K562 (cell line): ENCODE measurements around the gene RARG.

Experiments used
- TF ChIP-seq, protein P1 (sequence below): IDR thresholded peaks from 2 replicates; pipeline ENCODE4 v1.6.1; 2016; ENCODE audit warnings: missing genetic modification characterization, missing compliant biosample characterization
- TF ChIP-seq, protein P2 (sequence below), 3 experiments: IDR thresholded peaks in 2 of 3; conservative IDR thresholded peaks in 1 of 3; 2 replicates each; pipeline ENCODE4 v1.5.1; 2011 to 2012; ENCODE audit warnings: low read length in 3 of 3, mild to moderate bottlenecking in 3 of 3, control low read depth in 2 of 3, improper control_type of control experiment in 1 of 3, inconsistent platforms in 1 of 3, low read depth in 1 of 3, mixed read lengths in 1 of 3, moderate library complexity in 1 of 3; ENCODE audit not compliant: insufficient read depth in 2 of 3

DNA sequence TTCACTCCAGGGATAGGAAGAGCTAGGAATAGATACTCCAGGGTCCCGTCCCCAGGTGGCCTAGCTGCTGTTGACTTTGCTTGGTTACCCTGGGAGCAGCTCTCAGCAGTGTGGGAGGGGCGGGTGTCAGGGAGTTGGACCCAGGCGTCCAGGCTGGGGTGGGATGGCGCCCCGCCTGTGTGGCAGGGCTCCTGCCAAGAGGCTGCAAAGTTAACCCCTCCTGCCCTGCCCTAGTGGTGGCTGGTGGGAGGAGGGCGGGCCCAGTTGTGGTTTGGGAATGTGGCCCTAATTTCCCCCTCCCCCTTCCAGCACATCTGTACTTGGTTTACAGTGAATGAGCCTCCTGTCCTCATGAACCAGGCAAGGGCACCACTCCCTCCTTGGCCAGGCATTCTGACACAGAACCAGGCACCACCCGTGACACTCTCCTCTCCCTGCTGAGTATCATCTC is 1.7 kb upstream of the RARG start:
- TF ChIP-seq, protein P1, sequence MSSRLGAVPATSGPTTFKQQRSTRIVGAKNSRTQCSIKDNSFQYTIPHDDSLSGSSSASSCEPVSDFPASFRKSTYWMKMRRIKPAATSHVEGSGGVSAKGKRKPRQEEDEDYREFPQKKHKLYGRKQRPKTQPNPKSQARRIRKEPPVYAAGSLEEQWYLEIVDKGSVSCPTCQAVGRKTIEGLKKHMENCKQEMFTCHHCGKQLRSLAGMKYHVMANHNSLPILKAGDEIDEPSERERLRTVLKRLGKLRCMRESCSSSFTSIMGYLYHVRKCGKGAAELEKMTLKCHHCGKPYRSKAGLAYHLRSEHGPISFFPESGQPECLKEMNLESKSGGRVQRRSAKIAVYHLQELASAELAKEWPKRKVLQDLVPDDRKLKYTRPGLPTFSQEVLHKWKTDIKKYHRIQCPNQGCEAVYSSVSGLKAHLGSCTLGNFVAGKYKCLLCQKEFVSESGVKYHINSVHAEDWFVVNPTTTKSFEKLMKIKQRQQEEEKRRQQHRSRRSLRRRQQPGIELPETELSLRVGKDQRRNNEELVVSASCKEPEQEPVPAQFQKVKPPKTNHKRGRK (tag) = no peak
- TF ChIP-seq, protein P2, sequence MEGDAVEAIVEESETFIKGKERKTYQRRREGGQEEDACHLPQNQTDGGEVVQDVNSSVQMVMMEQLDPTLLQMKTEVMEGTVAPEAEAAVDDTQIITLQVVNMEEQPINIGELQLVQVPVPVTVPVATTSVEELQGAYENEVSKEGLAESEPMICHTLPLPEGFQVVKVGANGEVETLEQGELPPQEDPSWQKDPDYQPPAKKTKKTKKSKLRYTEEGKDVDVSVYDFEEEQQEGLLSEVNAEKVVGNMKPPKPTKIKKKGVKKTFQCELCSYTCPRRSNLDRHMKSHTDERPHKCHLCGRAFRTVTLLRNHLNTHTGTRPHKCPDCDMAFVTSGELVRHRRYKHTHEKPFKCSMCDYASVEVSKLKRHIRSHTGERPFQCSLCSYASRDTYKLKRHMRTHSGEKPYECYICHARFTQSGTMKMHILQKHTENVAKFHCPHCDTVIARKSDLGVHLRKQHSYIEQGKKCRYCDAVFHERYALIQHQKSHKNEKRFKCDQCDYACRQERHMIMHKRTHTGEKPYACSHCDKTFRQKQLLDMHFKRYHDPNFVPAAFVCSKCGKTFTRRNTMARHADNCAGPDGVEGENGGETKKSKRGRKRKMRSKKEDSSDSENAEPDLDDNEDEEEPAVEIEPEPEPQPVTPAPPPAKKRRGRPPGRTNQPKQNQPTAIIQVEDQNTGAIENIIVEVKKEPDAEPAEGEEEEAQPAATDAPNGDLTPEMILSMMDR (IDR thresholded peaks at IDR 0.05 in 2 of 3, conservative IDR thresholded peaks at IDR 0.05 in 1 of 3; ENCODE audit: insufficient read depth in 2 of 3, low read depth in 1 of 3, low read length in 3 of 3) = no peak
